ENCODE measurements around the gene CD300E. TPM values are rescaled to one million over a fixed set of nuclear protein-coding genes. Genes with fewer than 3 reads are reported as not detected.
A peak's percentile ranks its signal among the peaks of the same experiment; 100 is the strongest.

Gene CD300E, protein sequence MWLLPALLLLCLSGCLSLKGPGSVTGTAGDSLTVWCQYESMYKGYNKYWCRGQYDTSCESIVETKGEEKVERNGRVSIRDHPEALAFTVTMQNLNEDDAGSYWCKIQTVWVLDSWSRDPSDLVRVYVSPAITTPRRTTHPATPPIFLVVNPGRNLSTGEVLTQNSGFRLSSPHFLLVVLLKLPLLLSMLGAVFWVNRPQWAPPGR
- not detected in 2 replicates for total RNA-seq

DNA sequence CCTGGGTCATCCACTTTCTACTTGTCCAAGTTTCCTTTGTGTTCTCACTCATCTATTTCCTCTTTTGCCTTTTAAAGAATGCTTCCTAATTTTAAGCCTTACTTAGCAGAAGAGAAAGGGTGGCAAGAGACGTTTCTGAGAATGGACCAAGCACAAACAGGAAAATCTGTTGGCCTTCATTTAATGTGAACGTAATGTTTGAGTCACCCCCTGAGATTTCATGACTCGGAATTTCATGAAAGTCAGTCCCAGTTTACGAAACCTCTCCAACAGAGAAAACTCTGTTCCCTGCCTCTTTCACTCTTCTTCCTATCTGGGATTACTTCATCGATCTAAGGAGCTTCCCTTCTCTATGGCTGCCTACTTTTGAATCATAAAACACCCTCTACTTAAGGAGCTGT, at the start of gene CD300E:
Gene CD300E (minus strand): TSS at position 46 of the 401 bp plus-strand sequence. CDS start 117 bp downstream, outside the sequence.
- no peak for DNase-seq (ENCODE audit: extremely low read depth, low read depth, low spot score)

DNA sequence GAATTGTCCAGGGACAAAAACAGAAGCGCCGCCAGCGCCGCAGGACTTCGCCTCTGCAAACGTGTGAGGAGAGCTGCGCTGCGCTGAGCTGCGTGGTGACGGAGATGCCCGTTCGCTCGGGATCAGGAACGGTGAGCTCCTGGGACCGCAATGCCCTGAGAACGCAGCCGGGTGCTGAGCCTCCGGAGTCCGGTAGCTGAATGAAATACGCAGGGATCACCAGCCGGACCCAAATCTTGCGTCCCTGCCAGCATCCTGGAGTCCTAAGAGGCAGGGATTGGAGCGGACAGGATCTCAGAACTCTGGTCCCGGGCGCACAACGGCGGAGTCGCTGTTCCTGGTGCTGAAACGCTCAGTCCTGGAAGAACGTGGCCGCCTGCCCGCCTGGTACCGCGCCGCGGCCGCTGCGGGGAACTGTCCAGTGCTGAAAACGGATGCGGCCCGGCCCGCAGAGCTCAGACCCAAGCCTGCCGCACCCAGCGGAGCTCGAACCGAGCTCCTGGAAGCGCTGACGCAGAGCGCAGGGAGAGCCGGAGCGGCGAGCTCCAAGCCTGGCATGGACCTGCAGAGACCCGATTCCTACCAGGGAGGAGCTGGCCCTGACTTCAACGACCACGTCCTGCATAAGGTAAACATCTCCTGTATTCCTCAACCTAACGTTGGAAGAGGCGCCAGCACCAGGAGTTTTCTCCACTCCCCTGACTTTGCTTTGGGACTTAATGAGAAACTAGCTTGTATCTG, 47.7 kb upstream of the CD300E start:
- DNase-seq (ENCODE audit: extremely low read depth, low read depth, low spot score): peak; percentile 29

DNA sequence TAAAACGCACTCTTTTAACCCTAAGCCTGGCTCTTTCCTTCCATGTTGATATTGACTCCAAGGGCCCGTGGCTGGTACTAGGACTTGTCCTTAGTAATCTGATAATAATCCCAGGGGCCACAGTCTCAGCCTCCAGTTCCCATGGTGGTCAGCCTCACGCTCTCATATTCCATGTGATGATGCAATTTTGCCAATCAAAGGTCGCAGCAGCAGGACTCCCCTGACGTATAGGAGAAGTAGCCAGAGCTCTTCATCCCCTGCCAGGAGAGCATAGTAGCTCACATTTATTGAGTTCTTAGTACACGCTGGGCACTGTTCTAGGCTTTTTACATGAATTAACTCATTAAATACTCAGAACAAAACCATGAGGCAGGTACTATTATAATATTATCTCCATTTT, 46.8 kb upstream of the CD300E start:
- DNase-seq (ENCODE audit: extremely low read depth, low read depth, low spot score): no peak

DNA sequence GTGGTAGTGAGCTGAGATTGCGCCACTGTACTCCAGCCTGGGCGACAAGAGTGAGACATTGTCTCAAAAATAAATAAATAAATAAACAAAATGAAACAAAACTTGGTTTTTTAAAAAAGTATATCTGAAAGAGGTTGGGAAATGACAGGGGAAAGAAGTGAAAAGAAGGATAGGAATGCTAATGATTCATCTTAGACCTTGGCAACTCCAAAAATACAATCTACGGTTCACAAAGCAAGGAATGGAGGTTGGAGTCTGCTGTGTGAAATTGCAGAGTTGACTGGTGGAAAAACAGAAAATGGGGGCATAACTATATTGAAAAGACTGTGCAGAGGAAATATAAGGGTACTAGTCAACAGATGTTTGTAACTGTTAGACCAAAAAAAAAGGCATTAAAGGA, 40.0 kb upstream of the CD300E start:
- DNase-seq (ENCODE audit: extremely low read depth, low read depth, low spot score): no peak

DNA sequence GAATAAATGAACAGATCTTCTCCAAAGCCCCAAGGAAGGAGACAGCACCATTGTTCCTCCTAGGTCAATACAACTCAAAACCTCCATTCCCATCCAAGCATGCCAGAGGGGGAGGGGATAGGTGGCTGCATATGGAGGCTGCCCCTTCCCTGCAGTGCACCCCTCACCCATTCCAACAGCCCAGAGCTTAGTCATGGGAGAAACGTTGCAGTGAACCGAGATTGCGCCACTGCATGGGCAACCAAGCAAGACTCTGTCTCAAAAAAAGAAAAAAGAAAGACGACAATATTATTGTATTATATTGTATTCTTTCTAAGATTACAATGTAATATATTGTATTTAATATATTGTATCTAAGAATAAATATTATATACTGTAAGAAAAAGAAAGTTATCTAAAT, 36.4 kb upstream of the CD300E start:
- no peak for DNase-seq (ENCODE audit: extremely low read depth, low read depth, low spot score)

DNA sequence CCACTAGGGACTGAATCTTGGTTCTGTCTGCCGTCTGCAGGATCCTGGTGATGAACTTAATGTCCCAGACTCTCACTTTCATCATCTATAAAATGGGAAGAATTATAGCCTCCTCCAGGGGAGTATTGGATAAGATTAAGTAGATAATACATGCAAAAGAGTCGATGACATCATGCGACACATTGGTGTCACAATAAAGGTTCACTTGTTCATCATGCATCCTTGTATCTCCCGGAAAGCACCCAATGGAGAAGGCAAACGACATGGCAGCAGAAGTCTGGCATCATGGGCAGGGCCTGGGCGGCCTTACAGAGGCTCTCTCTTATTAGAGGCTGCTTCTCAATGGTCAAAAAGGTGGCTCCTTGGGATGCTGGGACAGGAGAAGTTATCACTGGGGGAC, 35.1 kb upstream of the CD300E start:
- DNase-seq (ENCODE audit: extremely low read depth, low read depth, low spot score): no peak

DNA sequence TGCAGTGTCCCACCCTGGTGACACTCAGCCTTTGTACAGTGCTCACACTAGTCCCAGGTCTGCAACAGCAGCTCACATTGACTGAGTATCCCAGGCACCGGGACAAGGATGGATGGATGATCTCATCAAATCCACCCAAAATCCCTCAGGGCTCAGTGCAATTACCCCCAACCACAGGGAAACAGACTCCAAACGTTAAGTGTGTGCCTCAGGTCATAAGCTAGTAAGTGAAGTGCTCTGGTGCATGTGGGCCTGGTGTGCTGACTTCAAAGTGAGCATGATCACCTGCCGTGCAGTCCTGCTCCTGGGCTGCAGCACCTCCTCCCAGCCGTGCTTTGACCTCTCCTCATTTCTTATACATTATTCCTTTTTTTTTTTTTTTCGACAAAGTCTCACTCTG, 31.2 kb upstream of the CD300E start:
- no peak for DNase-seq (ENCODE audit: extremely low read depth, low read depth, low spot score)

DNA sequence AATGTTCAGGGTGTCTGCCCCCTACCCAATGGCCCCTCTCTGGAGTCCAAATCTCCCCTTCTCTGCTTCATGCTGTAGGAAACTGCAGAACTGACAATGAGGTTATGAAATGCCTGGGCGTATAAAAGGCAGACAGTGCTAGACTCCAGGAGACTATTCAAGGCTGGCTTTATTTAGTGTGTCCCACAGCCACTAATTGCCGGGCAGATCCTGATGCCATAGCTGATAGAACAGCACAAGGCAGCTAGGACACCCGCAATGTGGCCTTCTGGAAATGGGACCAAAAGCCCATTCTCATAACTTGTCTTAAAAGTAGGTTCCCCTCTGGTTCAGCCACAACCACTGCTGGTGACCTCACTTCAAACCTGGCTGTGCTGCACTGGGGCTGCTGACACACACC, 28.5 kb upstream of the CD300E start:
- no peak for DNase-seq (ENCODE audit: extremely low read depth, low read depth, low spot score)

DNA sequence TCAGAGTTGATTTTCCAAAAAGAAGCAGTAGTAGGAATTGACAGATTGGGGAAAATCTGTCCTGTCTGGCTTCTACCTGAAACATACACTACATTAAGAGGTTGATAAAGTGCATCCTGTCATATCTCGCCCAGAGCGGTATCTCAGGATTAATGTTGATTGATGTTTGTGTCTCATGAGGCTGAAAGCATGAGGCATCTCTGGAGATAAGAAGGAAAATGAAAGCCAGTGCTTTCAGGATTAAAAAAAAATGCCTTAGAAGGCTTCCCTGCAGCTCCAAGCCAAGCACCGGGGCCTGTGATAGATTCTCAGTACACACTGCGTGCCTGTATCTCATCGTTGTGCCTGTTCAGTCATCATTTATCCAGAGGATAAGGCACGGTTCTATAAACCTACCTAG, 26.4 kb upstream of the CD300E start:
- no peak for DNase-seq (ENCODE audit: extremely low read depth, low read depth, low spot score)

DNA sequence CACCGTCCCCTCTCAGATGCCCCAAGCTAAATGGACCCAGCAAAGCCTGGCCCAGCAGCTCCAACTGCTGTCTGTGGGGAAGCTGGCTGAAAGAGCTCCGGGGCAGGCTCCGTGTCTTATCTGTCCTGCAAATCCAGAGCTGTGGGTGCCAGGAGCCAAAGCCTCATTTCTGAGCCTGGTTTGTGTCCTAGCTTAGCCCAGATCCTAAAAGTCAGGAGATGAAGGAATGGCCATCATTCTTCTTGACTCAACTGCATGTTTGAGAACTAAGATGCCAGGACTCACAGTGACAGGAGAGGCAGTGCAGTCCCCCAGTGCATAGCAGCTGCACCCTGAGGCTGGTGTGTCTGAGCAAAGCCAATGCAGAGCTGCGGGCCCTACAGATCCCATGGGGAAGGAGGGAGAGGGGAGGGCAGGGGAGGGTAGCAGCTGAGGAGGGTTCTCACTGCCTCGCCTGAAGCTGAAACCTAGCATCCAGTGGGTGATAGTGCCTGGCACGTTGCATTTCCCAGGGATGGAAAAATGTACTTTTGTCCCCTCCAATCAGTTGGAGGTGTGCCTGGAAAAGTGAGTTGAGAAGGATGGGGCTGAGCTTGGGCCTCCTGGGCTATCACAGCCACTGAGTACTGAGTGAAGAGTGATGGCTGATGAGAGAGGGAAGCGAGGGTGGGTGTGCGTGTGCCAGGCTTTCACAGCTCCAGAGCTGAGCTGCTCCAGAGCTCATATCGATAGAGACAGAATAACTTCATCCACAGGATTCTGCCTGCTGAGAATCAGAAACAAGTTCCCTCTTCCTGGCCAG, 24.5 kb upstream of the CD300E start:
- no peak for DNase-seq (ENCODE audit: extremely low read depth, low read depth, low spot score)

DNA sequence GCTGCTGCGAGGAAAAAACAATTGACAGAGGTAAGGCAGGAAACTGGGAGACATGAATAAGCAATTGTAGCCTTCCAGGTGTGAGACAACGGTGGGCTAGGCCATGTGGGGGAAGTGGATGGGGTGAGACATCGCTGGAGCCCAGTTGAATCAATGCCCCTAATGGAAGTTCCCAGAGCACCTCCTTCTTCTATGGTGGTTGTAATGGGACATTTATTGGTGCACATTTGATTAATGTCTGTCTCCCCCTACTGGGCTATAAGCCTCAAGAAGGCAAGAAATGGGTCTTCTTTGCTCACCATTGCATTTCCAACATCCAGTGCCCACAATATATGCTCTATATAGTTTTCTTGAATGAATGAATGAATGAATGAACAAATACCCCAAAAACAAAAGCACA, 22.7 kb upstream of the CD300E start:
- DNase-seq (ENCODE audit: extremely low read depth, low read depth, low spot score): no peak

DNA sequence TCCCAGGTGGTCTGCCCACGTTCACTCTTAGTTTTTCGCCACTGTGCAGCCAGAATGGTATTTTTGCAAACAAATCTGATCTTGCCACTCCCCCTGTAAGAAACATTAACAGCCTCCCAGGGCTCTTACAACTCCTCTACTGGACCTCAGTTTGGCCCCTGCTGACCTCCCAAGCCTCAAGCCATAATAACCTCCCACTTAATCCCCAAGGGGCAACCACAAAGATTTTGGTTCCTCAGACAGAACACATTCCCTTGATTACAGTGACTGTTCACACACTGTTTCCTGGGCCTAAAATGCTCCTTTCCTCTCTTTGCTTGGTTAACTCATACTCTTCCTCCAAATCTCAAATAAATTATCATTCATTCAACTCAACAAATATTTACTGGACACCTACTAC, 21.5 kb upstream of the CD300E start:
- no peak for DNase-seq (ENCODE audit: extremely low read depth, low read depth, low spot score)

DNA sequence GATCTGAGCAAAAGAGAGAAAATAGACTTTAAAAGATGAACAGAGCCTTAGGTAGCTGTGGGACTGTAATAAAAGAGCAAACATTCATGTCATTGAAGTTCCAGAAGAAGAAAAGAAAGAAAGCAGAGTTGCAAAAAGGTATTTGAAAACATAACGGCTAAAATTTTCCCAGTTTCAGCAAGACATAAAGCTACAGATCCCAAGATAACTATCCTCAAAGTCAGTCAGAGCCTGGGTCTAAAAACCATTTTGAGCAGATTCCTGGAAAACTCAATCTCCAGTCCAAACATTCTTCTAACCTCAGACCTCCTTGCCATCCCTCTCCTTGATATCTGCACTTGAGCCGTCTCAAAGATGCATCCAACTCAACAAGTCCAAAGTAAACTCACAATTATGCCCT, 20.9 kb upstream of the CD300E start:
- DNase-seq (ENCODE audit: extremely low read depth, low read depth, low spot score): no peak

DNA sequence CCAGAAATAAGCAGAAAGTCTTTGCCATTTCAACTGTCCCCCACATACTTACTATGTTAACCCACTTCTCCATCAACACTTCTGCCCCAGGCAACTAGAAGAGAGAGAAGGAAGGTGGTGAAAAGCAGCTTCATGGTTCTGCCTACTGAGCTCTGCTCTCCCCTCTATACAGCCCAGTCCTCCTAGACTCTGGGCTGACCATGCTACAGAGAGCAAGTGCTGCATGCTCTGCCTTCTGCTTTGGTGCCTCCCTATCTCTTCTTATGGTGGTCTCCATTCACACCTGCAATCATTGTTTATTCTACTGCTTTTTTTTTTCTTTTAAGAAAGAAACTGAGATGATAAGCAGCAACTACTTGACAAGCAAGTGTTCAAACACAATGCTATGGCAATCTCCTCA, 20.3 kb upstream of the CD300E start:
- DNase-seq (ENCODE audit: extremely low read depth, low read depth, low spot score): no peak

DNA sequence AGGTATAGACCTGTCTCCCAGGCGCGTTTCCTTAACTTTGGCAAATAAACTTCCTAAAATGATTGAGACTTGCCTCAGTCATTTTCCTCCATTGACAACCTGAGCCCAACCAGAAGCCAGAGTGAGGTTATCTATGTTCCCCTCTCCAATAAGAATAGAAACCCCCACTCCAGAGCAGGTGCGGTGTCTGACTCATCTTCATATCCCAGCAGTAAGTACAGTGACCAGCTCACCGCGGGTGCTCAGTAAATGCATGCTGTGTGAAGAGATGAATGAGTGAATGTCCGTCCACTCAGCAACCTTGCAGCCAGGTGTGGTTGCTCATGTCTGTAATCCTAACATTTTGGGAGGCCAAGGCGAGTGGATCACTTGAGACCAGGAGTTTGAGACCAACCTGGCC, 19.5 kb upstream of the CD300E start:
- DNase-seq (ENCODE audit: extremely low read depth, low read depth, low spot score): no peak

DNA sequence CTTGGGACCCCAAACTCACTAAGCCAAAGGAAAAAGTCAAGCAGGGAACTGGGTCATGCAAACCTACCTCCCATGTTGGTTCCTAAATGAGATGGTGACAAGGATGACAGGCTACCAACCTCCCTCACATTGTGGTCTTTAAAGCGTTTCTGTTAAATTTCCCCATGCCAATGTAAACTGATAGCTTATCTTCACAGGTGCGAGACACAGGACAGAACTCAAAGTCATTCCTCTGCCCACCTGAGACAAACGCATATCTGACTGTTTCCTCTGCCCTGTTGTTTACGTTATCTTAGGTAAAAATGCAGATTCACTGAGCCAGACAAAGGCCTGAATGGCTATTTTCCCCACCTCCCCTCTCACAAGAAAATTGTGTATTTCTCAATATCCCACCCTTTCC, 19.0 kb upstream of the CD300E start:
- DNase-seq (ENCODE audit: extremely low read depth, low read depth, low spot score): no peak

DNA sequence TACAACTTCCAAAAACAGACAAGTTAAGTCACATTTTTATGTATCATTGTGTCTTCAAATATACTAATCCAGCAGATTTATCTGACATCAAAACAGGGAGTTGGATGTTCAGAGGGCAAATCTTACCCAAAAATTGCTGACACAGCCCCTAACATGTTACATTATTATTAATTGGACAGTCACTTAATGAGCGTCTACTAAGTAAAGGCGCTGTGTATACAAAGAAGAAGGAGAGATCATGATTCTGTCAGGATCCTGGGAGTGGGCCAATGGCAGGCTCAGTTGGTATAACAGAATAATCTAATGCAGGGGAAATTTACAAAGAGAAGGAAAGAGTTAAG, 18.4 kb upstream of the CD300E start:
- no peak for DNase-seq (ENCODE audit: extremely low read depth, low read depth, low spot score)

DNA sequence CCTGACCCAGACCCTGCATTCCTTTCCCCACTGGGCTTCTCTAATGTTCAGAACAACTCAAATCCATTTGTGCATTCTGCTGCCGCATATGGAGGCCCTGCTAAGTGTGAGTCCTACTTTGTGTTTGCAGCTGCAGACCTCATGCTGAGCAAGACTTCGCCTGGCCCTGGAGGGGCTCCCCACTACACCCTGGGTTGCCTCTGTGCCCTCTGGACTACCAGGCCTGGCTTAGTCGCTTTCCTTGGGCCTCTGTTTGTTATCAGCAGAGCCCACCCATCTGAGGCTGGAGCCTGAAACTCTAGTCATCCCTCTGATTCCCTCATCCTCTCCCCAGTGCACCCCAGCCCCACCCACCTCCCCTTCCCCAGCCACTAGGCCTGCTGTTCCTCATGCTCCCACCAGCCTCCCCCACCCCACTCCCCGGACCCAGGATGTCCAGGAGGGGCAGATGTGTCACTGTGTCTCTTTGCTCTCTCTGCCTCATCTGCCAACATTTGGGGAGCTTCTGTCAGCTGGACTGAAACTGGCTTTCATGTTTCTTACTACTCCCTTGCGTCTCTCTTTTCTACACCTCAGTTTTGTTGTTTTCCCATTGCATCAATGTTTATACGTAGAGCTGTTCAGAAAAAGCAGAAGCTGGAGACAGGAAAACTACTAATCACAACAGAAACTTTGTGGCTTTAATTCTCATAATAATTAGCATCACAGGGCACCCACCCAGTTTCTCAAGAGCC, 17.9 kb upstream of the CD300E start:
- no peak for DNase-seq (ENCODE audit: extremely low read depth, low read depth, low spot score)

DNA sequence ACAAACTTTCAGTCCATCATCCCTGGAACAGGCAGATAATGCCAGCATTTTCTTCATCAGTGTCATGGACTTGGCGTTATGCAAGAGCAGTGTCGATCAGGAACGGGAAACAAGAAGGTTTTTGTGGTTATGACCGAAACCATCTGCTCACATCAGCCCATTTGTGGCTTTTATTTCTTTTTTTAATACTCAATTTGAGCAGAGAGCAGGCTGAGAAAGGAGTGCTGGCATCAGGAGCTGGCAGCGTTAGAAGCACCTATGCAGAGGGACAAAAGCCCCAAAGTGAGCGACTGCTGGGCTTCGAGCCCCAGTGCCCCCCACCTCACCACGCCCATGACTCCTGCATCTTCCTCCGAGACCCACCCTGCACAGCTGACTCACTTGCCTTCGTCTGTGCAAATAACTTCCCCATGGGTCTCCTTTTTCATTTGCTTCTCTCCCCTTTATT, 16.2 kb upstream of the CD300E start:
- no peak for DNase-seq (ENCODE audit: extremely low read depth, low read depth, low spot score)

DNA sequence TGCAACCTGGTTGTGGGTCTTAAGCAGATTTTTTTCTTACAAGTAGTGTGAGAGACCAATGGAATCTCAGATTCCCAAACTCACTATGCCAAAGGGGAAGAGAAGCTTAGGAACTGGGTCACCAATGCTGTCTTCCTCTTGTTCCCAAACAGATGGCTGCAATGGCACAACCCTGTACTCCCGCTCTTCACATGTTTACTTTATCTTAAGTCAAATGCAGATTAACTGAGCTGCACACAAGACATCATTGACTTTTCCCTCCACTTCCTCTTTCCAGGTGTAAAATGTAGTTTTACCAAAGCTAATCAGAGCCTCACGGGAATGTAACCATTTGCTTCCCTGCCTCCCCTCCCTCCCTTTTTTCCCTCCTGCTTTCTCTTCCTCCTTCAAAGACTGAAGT, 14.4 kb upstream of the CD300E start:
- no peak for DNase-seq (ENCODE audit: extremely low read depth, low read depth, low spot score)

DNA sequence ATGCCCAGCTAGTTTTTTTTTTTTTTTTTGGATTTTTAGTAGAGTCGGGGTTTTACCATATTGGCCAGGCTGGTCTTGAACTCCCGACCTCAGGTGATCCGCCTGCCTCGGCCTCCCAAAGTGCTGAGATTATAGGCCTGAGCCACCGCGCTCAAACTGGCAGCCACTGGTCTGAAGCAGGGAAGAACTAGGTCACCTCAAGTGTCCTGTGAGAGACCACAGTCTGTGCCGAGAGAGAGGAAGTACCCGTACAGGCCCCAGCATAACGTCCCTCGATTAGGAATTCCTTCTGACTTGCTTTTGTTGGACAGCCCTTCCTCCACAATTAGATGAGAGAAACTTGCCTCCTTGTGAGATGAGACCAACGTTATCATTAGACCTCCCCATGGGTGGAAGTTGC, 13.7 kb upstream of the CD300E start:
- no peak for DNase-seq (ENCODE audit: extremely low read depth, low read depth, low spot score)

Data from glomerular endothelial cell (primary cell).